Rectal smooth muscle tissue (tissue), 1 donor: ENCODE measurements around the gene MUC20.

Experiments used
- H3K27ac ChIP-seq: one replicate; pipeline ENCODE4 v1.7.0; 2013; ENCODE audit warnings: low read depth, low read length, inconsistent platforms
- H3K27me3 ChIP-seq: one replicate; pipeline ENCODE4 v1.7.0; 2013; ENCODE audit warnings: low read length; ENCODE audit not compliant: control insufficient read depth, insufficient read depth
- H3K36me3 ChIP-seq: one replicate; pipeline ENCODE4 v1.7.0; 2013; ENCODE audit warnings: low read length; ENCODE audit not compliant: control insufficient read depth, insufficient read depth
- H3K4me1 ChIP-seq: one replicate; pipeline ENCODE4 v1.7.0; 2013; ENCODE audit warnings: low read length; ENCODE audit not compliant: control insufficient read depth, insufficient read depth
- H3K4me3 ChIP-seq: one replicate; pipeline ENCODE4 v1.7.0; 2013; ENCODE audit warnings: low read length
- H3K9ac ChIP-seq: one replicate; pipeline ENCODE4 v1.7.0; 2013; ENCODE audit warnings: low read length

Gene MUC20

GRCh38 chr3:195697582-195698324 is 23.0 kb upstream of the MUC20 start:
- Histone ChIP-seq H3K4me1 (no peaks in the 10 kb centered on the region), H3K9ac (no peak overlapping the region), H3K36me3 (peaks cover 12% of the 10 kb centered on the region), H3K27ac (no peak overlapping the region), H3K27me3 (no peaks in the 10 kb centered on the region), H3K4me3 (no peak overlapping the region)

- Histone ChIP-seq H3K27ac (no peak overlapping the region), H3K9ac (no peak overlapping the region), H3K36me3 (peaks cover 9% of the 10 kb centered on the region), H3K4me1 (no peaks in the 10 kb centered on the region), H3K27me3 (no peaks in the 10 kb centered on the region), H3K4me3 (no peak overlapping the region)
Observed at GRCh38 chr3:195698325-195698646, 22.5 kb upstream of the MUC20 start.

DNA sequence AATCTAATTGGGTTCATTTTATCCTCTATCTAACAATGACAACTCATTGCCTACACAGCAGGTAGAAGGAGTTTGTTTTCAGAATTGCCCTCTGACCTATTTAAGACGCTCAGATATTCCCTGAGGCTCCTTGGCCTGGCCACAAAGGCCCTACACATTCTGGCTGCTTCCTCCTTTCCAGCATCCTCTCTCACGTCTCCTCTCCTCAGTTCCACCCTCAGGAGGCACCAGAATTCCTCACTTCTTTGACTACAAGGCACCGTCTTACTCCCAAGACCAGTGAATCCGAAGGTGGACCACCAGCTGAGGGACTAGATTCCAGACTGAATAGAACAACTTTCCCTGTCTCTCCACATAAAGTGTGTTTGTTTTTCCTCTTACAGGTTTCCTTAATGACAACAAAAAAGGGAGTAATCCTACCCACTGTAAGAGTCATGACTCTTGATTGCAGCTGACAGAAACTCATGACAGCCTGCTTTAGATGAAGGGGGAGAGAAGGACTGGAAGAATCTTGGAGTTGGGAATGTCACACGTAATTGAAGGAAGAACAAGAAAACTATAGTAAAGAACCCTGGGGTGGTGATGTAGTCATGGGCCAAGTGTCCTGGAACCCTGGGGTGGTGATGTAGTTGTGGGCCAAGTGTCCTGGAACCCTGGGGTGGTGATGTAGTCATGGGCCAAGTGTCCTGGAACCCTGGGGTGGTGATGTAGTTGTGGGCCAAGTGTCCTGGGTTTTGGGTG is 22.0 kb upstream of the MUC20 start:
- H3K4me1 ChIP-seq: no peaks in the 10 kb centered on the region
- no peak overlapping the region for H3K4me3 ChIP-seq
- no peak overlapping the region for H3K27ac ChIP-seq
- H3K36me3 ChIP-seq: peaks cover 9% of the 10 kb centered on the region
- H3K9ac ChIP-seq: no peak overlapping the region
- H3K27me3 ChIP-seq: no peaks in the 10 kb centered on the region

DNA sequence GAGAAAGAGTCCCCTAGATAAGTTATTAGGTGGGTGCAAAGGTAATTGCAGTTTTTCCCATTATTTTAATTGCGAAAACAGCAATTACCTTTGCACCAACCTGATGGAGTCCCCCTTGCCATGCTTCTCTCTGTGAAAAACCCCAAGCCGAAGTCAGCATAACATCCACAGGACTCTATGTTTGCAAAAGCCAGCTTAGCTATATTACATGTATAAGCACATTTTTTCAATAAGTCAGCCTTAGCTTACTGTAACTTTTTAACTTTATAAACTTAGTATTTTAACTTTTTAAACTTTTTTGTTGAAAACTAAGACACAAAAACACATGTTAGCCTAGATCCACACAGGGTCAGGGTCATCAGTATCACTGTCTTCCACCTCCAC is 21.4 kb upstream of the MUC20 start:
- H3K4me1 ChIP-seq: no peaks in the 10 kb centered on the region
- H3K4me3 ChIP-seq: no peak overlapping the region
- no peaks in the 10 kb centered on the region for H3K27me3 ChIP-seq
- H3K27ac ChIP-seq: no peak overlapping the region
- H3K9ac ChIP-seq: no peak overlapping the region
- H3K36me3 ChIP-seq: peaks cover 5% of the 10 kb centered on the region

DNA sequence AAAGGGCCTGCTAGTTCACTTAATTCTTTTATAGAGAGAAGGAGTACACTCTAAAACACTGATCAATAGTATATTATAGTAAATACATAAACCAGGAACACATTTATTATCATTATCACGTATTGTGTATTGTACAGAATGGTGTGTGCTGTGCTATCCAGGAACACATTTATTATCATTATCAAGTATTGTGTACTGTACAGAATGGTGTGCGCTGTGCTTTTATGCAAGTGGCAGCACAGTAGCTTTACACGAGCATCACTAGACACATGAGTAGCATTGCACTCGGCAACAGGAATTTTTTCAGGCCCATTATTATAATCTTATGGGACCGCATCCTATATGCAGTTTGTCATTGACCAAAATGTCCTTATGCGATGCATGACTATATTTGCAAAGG is 20.9 kb upstream of the MUC20 start:
- Histone ChIP-seq H3K36me3 (peaks cover 4% of the 10 kb centered on the region), H3K4me1 (no peaks in the 10 kb centered on the region), H3K9ac (no peak overlapping the region), H3K27ac (no peak overlapping the region), H3K4me3 (no peak overlapping the region), H3K27me3 (no peaks in the 10 kb centered on the region)

DNA sequence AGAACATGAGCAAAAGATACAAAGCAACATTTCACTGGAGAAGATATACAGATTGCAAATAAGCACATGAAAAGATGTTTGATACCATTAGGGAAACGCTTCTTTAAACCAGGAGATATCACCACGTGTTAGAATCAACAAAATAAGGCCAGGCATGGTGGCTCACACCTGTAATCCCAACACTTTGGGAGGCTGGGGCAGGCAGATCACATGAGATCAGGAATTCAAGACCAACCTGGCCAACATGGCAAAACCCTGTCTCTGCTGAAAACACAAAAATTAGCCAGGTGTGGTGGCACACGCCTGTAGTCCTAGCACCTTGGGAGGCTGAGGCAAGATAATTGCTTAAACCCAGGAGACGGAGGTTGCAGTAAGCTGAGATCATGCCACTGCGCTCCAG is 20.5 kb upstream of the MUC20 start:
- no peaks in the 10 kb centered on the region for H3K4me1 ChIP-seq
- H3K4me3 ChIP-seq: no peak overlapping the region
- no peaks in the 10 kb centered on the region for H3K27me3 ChIP-seq
- no peak overlapping the region for H3K27ac ChIP-seq
- H3K36me3 ChIP-seq: peaks cover 4% of the 10 kb centered on the region
- no peak overlapping the region for H3K9ac ChIP-seq

DNA sequence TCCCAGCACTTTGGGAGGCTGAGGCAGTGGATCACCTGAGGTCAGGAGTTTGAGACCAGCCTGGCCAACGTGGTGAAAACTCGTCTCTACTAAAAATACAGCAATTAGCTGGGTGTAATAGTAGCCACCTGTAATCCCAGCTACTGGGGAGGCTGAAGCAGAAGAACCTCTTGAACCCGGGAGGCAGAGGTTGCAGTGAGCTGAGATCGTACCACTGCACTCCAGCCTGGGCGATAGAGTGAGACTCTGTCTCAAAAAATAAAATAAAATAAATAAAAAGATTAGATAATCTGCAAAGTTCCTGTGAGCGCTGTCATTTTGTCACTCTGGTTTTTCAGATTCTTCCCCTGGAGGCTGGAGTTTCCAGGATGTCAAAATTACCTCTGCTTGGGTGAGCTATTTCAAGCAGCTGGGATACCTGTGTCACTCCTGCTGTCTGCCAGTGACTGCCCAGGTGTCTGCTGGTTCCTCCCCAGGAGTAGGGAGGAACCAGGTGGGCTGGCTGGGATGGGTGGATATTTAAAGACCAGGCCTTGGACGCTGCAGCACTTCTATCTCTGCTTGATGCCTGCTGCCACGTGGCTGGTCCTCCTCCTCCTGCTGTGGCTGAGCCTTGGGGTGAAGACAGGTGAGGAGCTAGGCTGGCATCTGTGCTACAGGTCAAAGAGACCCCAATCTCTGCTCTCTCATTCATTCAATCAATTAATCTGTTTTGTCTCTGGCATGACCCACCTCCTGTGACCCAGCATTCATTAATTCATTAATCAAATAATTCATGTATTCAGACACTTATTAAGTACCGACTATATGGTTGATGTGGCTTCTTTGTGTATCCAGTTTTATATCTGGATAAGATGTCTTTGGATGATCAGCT is 19.5 kb upstream of the MUC20 start:
- no peaks in the 10 kb centered on the region for H3K4me1 ChIP-seq
- H3K4me3 ChIP-seq: no peak overlapping the region
- H3K27me3 ChIP-seq: no peaks in the 10 kb centered on the region
- H3K27ac ChIP-seq: no peak overlapping the region
- peaks cover 4% of the 10 kb centered on the region for H3K36me3 ChIP-seq
- no peak overlapping the region for H3K9ac ChIP-seq

DNA sequence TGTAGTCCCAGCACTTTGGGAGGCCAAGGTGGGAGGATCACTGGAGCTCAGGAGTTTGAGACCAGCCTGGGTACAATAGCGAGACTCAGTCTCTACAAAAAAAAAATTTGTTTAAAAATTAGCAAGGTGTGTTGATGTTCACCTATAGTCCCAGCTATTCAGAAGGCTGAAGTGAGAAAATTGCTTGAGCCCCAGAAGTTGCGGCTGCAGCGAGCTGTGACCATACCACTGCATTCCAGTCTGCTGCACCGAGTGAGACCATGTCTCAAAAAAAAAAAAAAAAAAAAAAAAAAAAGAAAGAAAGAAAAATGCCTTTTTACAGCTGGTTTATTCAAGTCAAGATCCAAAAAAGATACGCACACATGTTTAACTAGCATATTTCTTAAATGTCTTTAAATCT is 17.0 kb upstream of the MUC20 start:
- H3K4me1 ChIP-seq: no peaks in the 10 kb centered on the region
- no peak overlapping the region for H3K4me3 ChIP-seq

GRCh38 chr3:195704433-195704999 is 16.3 kb upstream of the MUC20 start:
- Histone ChIP-seq H3K4me1 (no peaks in the 10 kb centered on the region), H3K9ac (no peak overlapping the region), H3K36me3 (peaks cover 6% of the 10 kb centered on the region), H3K4me3 (no peak overlapping the region), H3K27me3 (no peaks in the 10 kb centered on the region), H3K27ac (no peak overlapping the region)

More for the DNA sequence above, 17.0 kb upstream of the MUC20 start:
- peaks cover 6% of the 10 kb centered on the region for H3K36me3 ChIP-seq
- no peak overlapping the region for H3K27ac ChIP-seq
- no peaks in the 10 kb centered on the region for H3K27me3 ChIP-seq
- H3K9ac ChIP-seq: no peak overlapping the region

DNA sequence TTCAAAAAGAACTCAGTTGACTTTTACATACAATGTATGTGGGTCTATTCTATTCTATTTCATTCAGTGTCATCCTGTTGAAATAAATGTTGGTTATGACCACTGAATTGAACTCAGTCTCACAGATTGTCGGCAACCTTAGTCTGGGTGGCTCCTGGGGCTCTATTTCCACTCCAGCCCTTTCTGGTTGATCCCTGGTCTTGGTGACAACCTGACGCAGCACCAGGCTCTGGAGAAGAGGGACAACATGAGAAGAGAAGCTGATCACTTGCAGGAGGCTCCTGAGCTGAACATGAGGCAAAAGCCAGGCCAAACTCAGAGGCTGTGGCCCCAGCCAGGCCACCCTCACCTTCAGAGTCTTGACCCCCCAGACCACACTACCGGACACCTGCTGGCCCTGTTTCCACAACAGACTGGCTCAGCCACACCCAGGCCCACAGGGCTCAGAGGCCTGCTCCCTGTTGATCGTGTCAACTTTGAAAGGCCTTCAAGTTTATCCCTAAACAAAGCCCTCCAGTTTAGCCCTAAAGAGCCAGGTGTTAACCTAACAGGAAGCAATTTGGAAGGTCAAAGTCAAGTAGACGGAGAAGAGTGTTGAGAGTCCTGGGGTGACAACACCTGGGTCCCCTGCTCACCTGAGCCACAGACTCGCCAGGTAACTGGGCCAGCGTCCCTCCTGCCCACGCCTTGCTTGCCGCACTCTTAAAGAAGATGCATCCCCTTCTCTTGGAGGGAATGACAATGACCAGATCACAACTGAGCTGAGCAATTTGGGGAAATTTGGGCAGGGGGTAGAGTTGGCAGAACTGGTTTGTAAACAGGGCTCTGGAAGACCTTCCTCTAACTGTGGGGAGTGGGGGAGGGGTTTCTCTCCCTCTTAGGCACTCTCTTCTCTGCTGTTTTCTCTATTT is 15.4 kb upstream of the MUC20 start:
- H3K4me3 ChIP-seq: no peak overlapping the region
- H3K36me3 ChIP-seq: peaks cover 9% of the 10 kb centered on the region
- no peaks in the 10 kb centered on the region for H3K4me1 ChIP-seq
- no peak overlapping the region for H3K9ac ChIP-seq
- H3K27me3 ChIP-seq: no peaks in the 10 kb centered on the region
- no peak overlapping the region for H3K27ac ChIP-seq

- no peaks in the 10 kb centered on the region for H3K4me1 ChIP-seq
- no peaks in the 10 kb centered on the region for H3K27me3 ChIP-seq
- peaks cover 12% of the 10 kb centered on the region for H3K36me3 ChIP-seq
- H3K9ac ChIP-seq: no peak overlapping the region
- no peak overlapping the region for H3K4me3 ChIP-seq
- no peak overlapping the region for H3K27ac ChIP-seq
Observed at GRCh38 chr3:195708061-195708460, 12.7 kb upstream of the MUC20 start.
